ENCODE results near the gene ANO4.

The ANO4 gene

DNA sequence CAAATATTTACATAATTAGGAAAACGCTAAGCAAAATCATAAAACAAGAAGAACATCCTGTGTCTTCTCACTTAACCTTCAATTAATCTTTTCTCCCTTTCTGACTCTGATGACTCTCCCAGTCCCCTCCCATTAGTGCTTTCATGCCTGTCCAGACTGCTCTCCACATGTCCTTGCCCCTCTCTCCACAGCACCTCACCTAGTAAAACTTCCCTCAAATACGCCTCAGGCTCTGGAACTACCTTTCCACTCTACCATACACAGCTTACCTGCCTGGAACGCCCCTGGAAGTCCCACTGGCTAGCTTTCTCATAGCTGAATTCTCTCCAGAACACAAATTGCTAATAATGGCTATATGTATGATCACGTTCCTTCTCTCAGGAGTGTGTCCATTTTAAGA is 370.7 kb downstream of the ANO4 start:
- no peak for DNase-seq (ENCODE audit: low read depth)
- in situ Hi-C loops (cut with HindIII; ENCODE audit: low sequenced_read_pairs), result no loop called here
- no peak overlapping the region for H3K4me3 ChIP-seq (ENCODE audit: low read depth, low read length)
- TF ChIP-seq, protein P1, sequence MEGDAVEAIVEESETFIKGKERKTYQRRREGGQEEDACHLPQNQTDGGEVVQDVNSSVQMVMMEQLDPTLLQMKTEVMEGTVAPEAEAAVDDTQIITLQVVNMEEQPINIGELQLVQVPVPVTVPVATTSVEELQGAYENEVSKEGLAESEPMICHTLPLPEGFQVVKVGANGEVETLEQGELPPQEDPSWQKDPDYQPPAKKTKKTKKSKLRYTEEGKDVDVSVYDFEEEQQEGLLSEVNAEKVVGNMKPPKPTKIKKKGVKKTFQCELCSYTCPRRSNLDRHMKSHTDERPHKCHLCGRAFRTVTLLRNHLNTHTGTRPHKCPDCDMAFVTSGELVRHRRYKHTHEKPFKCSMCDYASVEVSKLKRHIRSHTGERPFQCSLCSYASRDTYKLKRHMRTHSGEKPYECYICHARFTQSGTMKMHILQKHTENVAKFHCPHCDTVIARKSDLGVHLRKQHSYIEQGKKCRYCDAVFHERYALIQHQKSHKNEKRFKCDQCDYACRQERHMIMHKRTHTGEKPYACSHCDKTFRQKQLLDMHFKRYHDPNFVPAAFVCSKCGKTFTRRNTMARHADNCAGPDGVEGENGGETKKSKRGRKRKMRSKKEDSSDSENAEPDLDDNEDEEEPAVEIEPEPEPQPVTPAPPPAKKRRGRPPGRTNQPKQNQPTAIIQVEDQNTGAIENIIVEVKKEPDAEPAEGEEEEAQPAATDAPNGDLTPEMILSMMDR (IDR thresholded peaks at IDR 0.05; ENCODE audit: low read depth, low read length, missing control alignments), result no peak

DNA sequence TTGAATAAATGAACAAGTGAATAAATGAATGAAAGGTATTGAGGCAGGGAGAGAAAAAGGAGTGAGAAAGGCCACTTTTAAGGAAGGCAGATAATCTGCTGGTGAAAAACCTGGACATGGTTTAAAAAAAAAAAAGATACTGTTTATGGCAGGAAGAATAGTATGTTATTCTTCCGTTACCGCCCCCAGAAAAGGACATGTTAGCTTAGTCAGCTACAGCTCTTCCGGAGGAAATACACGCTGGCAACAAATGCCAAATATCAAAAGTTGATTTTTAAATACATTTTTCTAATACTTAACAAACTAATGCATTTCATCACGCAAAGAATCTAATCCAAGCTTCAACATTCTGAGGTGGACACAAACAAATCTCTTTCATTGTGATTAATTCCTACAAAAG is 372.3 kb downstream of the ANO4 start:
- TF ChIP-seq, protein P1 (IDR thresholded peaks at IDR 0.05; ENCODE audit: low read depth, low read length, missing control alignments), result no peak
- no peak overlapping the region for H3K4me3 ChIP-seq (ENCODE audit: low read depth, low read length)
- DNase-seq (ENCODE audit: low read depth), result no peak
- in situ Hi-C loops (cut with HindIII; ENCODE audit: low sequenced_read_pairs), result no loop called here

DNA sequence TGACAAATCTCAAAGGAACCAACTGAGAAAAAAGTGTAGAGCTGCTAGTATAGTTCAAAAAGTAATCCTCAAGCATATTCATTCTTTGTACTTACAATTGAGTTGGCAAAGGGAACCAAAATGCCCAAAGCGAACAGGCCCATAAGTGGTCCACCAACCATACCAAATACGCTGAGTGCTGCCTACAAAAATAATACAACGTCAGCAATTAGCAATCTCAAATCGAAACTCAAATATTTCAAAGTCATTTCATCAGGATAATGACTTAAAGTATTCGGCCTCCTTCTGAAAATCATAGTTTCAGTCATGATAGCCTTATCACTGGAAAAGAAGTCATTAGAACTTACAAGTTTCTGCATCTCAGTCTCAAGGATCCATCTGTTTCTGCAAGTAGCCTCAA is 373.4 kb downstream of the ANO4 start:
- TF ChIP-seq, protein P1 (IDR thresholded peaks at IDR 0.05; ENCODE audit: low read depth, low read length, missing control alignments), result no peak
- in situ Hi-C loops (cut with HindIII; ENCODE audit: low sequenced_read_pairs), result no loop called here
- no peak for DNase-seq (ENCODE audit: low read depth)
- H3K4me3 ChIP-seq (ENCODE audit: low read depth, low read length), result no peak overlapping the region

DNA sequence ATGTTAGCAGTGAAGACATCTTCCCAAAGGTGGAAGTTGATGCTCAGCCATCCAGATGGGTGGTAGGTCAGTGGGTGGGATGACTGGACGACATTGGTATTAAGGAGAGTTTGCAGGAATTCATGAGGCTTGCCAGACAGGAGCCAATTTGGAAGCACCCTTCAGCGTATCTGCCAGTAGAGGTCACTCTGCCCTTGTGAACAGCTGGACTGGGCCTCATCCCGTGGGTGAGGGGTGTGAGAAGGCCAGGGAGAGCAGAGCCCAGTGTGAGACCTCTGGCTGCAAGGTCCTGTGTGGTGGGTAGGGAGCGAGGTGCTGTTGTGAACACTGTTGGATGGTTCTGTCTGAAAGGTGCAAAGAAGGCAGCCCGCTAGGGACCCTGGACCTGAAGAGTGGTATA is 377.7 kb downstream of the ANO4 start:
- no peak overlapping the region for H3K4me3 ChIP-seq (ENCODE audit: low read depth, low read length)
- in situ Hi-C loops (cut with HindIII; ENCODE audit: low sequenced_read_pairs), result no loop called here
- no peak for DNase-seq (ENCODE audit: low read depth)
- TF ChIP-seq, protein P1 (IDR thresholded peaks at IDR 0.05; ENCODE audit: low read depth, low read length, missing control alignments), result peak; percentile 9

DNA sequence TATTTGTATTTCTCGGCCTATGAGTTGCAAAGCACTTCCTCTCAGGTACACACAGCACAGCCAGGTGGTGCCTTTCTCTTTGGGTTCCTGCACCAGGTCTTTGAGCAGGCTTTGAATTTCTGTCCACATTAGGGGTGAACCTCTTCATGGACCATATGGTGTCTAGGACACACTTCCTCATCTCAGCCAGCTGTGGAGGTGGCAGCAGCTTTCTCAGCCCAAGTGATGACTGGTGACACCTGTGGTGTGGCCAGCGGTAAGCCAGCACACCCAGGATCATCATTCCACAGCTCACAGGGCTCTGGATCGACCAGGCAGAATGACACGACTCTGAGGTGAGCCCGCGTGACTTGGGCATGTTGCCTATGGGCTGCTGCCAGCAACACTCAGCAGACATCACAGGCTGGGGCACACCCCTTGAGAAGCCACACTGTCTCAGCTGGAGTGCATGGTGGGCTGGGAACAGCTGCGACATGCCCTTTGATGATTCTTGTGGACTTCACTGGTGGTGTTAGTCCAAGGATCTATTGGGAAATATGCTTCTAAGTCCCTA is 378.7 kb downstream of the ANO4 start:
- DNase-seq (ENCODE audit: low read depth), result no peak
- H3K4me3 ChIP-seq (ENCODE audit: low read depth, low read length), result no peak overlapping the region
- TF ChIP-seq, protein P1 (IDR thresholded peaks at IDR 0.05; ENCODE audit: low read depth, low read length, missing control alignments), result no peak
- in situ Hi-C loops (cut with HindIII; ENCODE audit: low sequenced_read_pairs), result no loop called here

DNA sequence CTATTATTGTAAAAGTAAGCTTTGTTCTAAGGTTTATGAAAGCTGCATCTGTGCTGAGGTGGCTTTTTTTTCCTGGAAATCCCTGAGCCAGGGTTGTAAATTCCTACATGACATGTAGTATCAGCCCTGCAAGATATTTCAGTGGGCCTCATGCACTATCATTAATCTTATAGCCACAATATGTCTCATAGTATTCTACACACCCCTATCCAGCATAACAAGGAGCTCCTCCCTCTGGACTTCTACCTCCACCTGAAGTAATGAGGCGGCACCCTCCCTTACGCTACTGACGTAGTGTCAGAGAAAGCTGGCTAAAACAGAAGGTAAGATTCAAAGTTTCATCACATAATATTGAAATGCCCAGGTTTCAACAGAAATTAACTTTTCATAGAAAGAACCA is 380.0 kb downstream of the ANO4 start:
- TF ChIP-seq, protein P1 (IDR thresholded peaks at IDR 0.05; ENCODE audit: low read depth, low read length, missing control alignments), result no peak
- in situ Hi-C loops (cut with HindIII; ENCODE audit: low sequenced_read_pairs), result no loop called here

More for the DNA sequence above, 380.0 kb downstream of the ANO4 start:
- H3K4me3 ChIP-seq (ENCODE audit: low read depth, low read length), result no peak overlapping the region
- DNase-seq (ENCODE audit: low read depth), result no peak

Measured in astrocyte of the cerebellum (primary cell).